ENCODE results near the gene KIR2DL4.
"Not testable (repeated sequence)": the region's sequence is repeated elsewhere in the genome, so short reads cannot be mapped to it uniquely, and the experiment has no call there.

The KIR2DL4 gene

GRCh38 chr19:54803410-54803809, at the start of gene KIR2DL4:
Gene KIR2DL4 (plus strand): TSS chr19:54803610. CDS start chr19:54803652, 42 bp downstream.
- DNase-seq, result no peak

- DNase-seq, result not testable (repeated sequence)
Observed at GRCh38 chr19:54756204-54757110, 47.0 kb upstream of the KIR2DL4 start.

- not testable (repeated sequence) for DNase-seq
Observed at GRCh38 chr19:54758577-54758976, 44.8 kb upstream of the KIR2DL4 start.

- DNase-seq, result not testable (repeated sequence)
Observed at GRCh38 chr19:54764219-54764618, 39.2 kb upstream of the KIR2DL4 start.

- DNase-seq, result not testable (repeated sequence)
Observed at GRCh38 chr19:54766464-54766863, 36.9 kb upstream of the KIR2DL4 start.

GRCh38 chr19:54769646-54770045, 33.8 kb upstream of the KIR2DL4 start, which contains the start of gene KIR2DL1:
Gene KIR2DL1 (plus strand): TSS chr19:54769793. CDS start chr19:54769851, 58 bp downstream.
- not testable (repeated sequence) for DNase-seq

GRCh38 chr19:54770511-54770910, 32.9 kb upstream of the KIR2DL4 start:
- DNase-seq, result not testable (repeated sequence)

GRCh38 chr19:54771018-54771960, 32.1 kb upstream of the KIR2DL4 start:
- DNase-seq, result not testable (repeated sequence)

- DNase-seq, result not testable (repeated sequence)
Observed at GRCh38 chr19:54772666-54773065, 30.7 kb upstream of the KIR2DL4 start.

- not testable (repeated sequence) for DNase-seq
Observed at GRCh38 chr19:54775095-54775815, 28.2 kb upstream of the KIR2DL4 start.

- not testable (repeated sequence) for DNase-seq
Observed at GRCh38 chr19:54775830-54776229, 27.6 kb upstream of the KIR2DL4 start.

GRCh38 chr19:54777851-54778250, 25.6 kb upstream of the KIR2DL4 start:
- not testable (repeated sequence) for DNase-seq

GRCh38 chr19:54778896-54779295, 24.5 kb upstream of the KIR2DL4 start:
- not testable (repeated sequence) for DNase-seq

GRCh38 chr19:54782916-54783315, 20.5 kb upstream of the KIR2DL4 start:
- DNase-seq, result not testable (repeated sequence)

- not testable (repeated sequence) for DNase-seq
Observed at GRCh38 chr19:54786091-54786723, 17.2 kb upstream of the KIR2DL4 start.

GRCh38 chr19:54788154-54788553, 15.3 kb upstream of the KIR2DL4 start:
- DNase-seq, result not testable (repeated sequence)

- DNase-seq, result no peak
Observed at GRCh38 chr19:54790711-54791110, 12.7 kb upstream of the KIR2DL4 start.

- DNase-seq, result no peak
Observed at GRCh38 chr19:54791476-54791875, 11.9 kb upstream of the KIR2DL4 start.

GRCh38 chr19:54792814-54793213, 10.6 kb upstream of the KIR2DL4 start:
- no peak for DNase-seq

- DNase-seq, result no peak
Observed at GRCh38 chr19:54795758-54796157, 7.7 kb upstream of the KIR2DL4 start.

- DNase-seq, result no peak
Observed at GRCh38 chr19:54804101-54804500, 691 bp downstream of the KIR2DL4 start.

GRCh38 chr19:54804571-54804970, 1.2 kb downstream of the KIR2DL4 start:
- no peak for DNase-seq
